NOMO-1 treated with dmso at 0.1 percent for 144 hours (cell line): ENCODE measurements around the gene DND1.
"Not testable (repeated sequence)": the region's sequence is repeated elsewhere in the genome, so short reads cannot be mapped to it uniquely, and the experiment has no call there.

Experiments used
- DNase-seq: peaks from one replicate; lab custom pipeline; 2025; ENCODE audit not compliant: unreplicated experiment; lab: John Stamatoyannopoulos, UW

Gene DND1

GRCh38 chr5:140631036-140631417, 42.3 kb downstream of the DND1 start:
- peak; percentile 55 for DNase-seq

GRCh38 chr5:140630292-140631035, 42.9 kb downstream of the DND1 start:
- DNase-seq = no peak

GRCh38 chr5:140628711-140629110, 44.7 kb downstream of the DND1 start:
- DNase-seq = no peak

- DNase-seq = no peak
Observed at GRCh38 chr5:140627972-140628371, 45.4 kb downstream of the DND1 start.

- DNase-seq = not testable (repeated sequence)
Observed at GRCh38 chr5:140624886-140625285, 48.5 kb downstream of the DND1 start.

- not testable (repeated sequence) for DNase-seq
Observed at GRCh38 chr5:140623061-140623460, 50.3 kb downstream of the DND1 start.

- DNase-seq = no peak
Observed at GRCh38 chr5:140622301-140622700, 51.1 kb downstream of the DND1 start.
